Adipose tissue (tissue), 3 donors: ENCODE data around the gene RNF40. TPM values are rescaled to one million over a fixed set of nuclear protein-coding genes. Genes with fewer than 3 reads are reported as not detected.

ENCODE experiments used
- H3K27ac ChIP-seq: one replicate; pipeline ENCODE4 v1.5.1; 2013; ENCODE audit warnings: low read depth, low read length
- WGBS, 3 donors: extraction: QIAGEN DNeasy Blood & Tissue Kit; methylation state at CpG; one replicate each; pipeline ENCODE4 v1.1.7; 2013; 5-methylcytosine and 5-hydroxymethylcytosine counted together
- polyA plus RNA-seq, 3 donors: library from polyadenylated mRNA; stranded (reverse); fragments of 200-250 nt; gene quantifications; one replicate each; pipeline ENCODE4 v1.2.3, GENCODE V29; 2013
- donor health status: healthy with polysubstance abuse.
- donor health status: Bipolar disorder and iron deficiency.
- donor health status: healthy.

Gene RNF40
- polyA plus RNA-seq: 10 to 100 TPM; 26.3 to 65.7 (median 39.7) TPM

- WGBS, 3 donors: 0 to 1% (median 1%) methylated on average over 55 to 60 of the region's 60 CpGs
- H3K27ac ChIP-seq: peak within 1 kb of the TSS; percentile 53
Measured at GRCh38 chr16:30761928-30762902, at the start of gene RNF40, which contains the start of gene CFAP119. Gene RNF40 (plus strand): TSS chr16:30762322. CDS start chr16:30762546, 224 bp downstream. Gene CFAP119 (minus strand): TSS chr16:30762062. CDS start chr16:30761748, 314 bp downstream.

GRCh38 chr16:30715750-30716445, 46.2 kb upstream of the RNF40 start:
- WGBS, 3 donors: 80 to 85% (median 81%) methylated on average over 17 of the region's 17 CpGs
- H3K27ac ChIP-seq: no peak overlapping the region

- 90 to 92% (median 92%) methylated on average over 11 of the region's 11 CpGs for WGBS, 3 donors
- H3K27ac ChIP-seq: no peak overlapping the region
Measured at GRCh38 chr16:30720086-30720485, 42.0 kb upstream of the RNF40 start.

- WGBS, 3 donors: 81 to 82% (median 82%) methylated on average over 9 of the region's 9 CpGs
- H3K27ac ChIP-seq: no peak overlapping the region
Measured at GRCh38 chr16:30720694-30721093, 41.4 kb upstream of the RNF40 start.

GRCh38 chr16:30721167-30721566, 41.0 kb upstream of the RNF40 start:
- H3K27ac ChIP-seq: no peak overlapping the region
- WGBS, 3 donors: 94 to 99% (median 96%) methylated on average over 8 of the region's 8 CpGs

- WGBS, 3 donors: 86 to 100% (median 98%) methylated on average over 1 of the region's 1 CpG
Measured at GRCh38 chr16:30721606-30722005, 40.5 kb upstream of the RNF40 start.

GRCh38 chr16:30722443-30722842, 39.7 kb upstream of the RNF40 start:
- 60 to 77% (median 69%) methylated on average over 6 of the region's 6 CpGs for WGBS, 3 donors
- no peak overlapping the region for H3K27ac ChIP-seq

More at GRCh38 chr16:30721606-30722005, 40.5 kb upstream of the RNF40 start:
- no peak overlapping the region for H3K27ac ChIP-seq

- 85 to 89% (median 86%) methylated on average over 10 of the region's 10 CpGs for WGBS, 3 donors
- no peak overlapping the region for H3K27ac ChIP-seq
Measured at GRCh38 chr16:30722916-30723315, 39.2 kb upstream of the RNF40 start.

- 87 to 95% (median 93%) methylated on average over 12 of the region's 12 CpGs for WGBS, 3 donors
- no peak overlapping the region for H3K27ac ChIP-seq
Measured at GRCh38 chr16:30723725-30724355, 38.3 kb upstream of the RNF40 start.

- no peak overlapping the region for H3K27ac ChIP-seq
- WGBS, 3 donors: 61 to 70% (median 67%) methylated on average over 23 of the region's 23 CpGs
Measured at GRCh38 chr16:30724641-30725417, 37.3 kb upstream of the RNF40 start.

- 82 to 89% (median 88%) methylated on average over 3 of the region's 3 CpGs for WGBS, 3 donors
- H3K27ac ChIP-seq: no peak overlapping the region
Measured at GRCh38 chr16:30725418-30725792, 36.7 kb upstream of the RNF40 start.

GRCh38 chr16:30728321-30728720, 33.8 kb upstream of the RNF40 start:
- WGBS, 3 donors: 92 to 94% (median 93%) methylated on average over 6 of the region's 6 CpGs
- no peak overlapping the region for H3K27ac ChIP-seq

GRCh38 chr16:30728899-30729672, 33.0 kb upstream of the RNF40 start:
- WGBS, 3 donors: 72 to 90% (median 74%) methylated on average over 17 of the region's 17 CpGs
- no peak overlapping the region for H3K27ac ChIP-seq

GRCh38 chr16:30731411-30731810, 30.7 kb upstream of the RNF40 start:
- H3K27ac ChIP-seq: no peak overlapping the region
- WGBS, 3 donors: 94 to 95% (median 95%) methylated on average over 3 of the region's 3 CpGs

- no peak overlapping the region for H3K27ac ChIP-seq
- WGBS, 3 donors: 93 to 95% (median 95%) methylated on average over 12 to 17 of the region's 17 CpGs
Measured at GRCh38 chr16:30736995-30737793, 24.9 kb upstream of the RNF40 start.

- H3K27ac ChIP-seq: no peak overlapping the region
- WGBS, 3 donors: 93% methylated on average over 24 to 25 of the region's 25 CpGs
Measured at GRCh38 chr16:30737794-30738648, 24.1 kb upstream of the RNF40 start.
